GM19452 (cell line): ENCODE measurements around the gene CTSG.
"Not testable (repeated sequence)": the region's sequence is repeated elsewhere in the genome, so short reads cannot be mapped to it uniquely, and the experiment has no call there.

Source experiments
- ATAC-seq: cut with Tn5 transposase; IDR thresholded peaks from one replicate; pipeline ENCODE4 v1.9.1; 2021; ENCODE audit not compliant: unreplicated experiment

CTSG gene

DNA sequence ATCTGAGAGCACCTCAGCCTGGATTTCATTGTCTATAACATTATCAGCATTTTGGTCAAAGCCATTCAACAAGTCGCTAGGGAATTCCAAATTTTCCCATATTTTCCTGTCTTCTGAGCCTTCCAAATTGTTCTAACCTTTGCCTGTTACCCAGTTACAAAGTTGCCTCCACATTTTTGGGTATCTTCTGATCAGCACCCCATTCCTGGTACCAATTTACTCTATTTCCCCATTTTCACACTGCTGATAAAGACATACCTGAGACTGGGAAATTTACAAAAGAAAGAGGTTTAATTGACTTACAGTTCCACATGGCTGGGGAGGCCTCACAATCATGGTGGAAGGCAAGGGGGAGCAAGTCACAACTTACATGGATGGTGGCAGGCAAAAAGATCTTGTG lies 27.0 kb downstream of the CTSG start:
- not testable (repeated sequence) for ATAC-seq

DNA sequence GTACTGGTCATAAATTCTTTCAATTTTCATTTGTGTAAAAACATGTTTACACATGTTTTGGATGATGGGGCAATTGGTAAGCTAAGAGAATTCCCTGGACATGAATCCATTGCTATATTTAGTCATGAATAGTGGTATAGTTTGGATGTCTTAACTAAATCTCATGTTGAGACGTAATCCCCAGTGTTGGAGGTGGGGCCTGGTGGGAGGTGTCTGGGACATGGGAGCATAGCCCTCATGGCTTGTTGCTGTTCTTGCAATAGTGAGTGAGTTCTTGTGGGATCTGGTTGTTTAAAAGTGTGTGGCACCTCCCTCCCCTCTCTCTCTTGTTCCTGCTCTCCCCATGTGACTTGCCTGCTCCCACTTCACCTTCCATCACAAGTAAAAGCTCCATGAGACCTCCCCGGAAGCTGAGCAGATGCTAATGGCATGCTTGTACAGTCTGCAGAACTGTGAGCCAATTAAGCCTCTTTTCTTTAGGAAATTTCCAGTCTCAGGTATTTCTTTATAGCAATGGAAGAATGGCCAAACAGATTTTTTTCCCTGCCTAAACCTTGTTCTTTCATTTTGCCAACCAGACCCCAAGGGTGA lies 33.6 kb downstream of the CTSG start:
- no peak for ATAC-seq

DNA sequence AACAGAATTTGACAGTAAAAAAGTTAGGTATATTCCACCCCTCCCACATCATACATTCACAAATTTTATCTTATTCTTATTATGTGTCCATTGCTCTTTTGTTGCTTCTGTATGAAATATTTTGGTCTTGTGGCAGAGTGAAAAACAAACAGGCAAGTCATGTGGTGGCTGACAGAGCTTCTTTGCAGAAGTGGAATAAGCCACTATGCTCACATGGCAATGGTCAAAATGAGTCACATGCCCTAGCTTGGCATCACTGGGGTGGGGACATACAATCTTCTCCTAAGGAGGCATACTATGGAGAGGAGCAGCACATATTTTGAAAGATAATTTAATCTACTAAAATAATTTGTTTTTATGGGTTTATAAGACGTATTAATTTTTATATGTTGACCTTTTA lies 40.3 kb downstream of the CTSG start:
- no peak for ATAC-seq

DNA sequence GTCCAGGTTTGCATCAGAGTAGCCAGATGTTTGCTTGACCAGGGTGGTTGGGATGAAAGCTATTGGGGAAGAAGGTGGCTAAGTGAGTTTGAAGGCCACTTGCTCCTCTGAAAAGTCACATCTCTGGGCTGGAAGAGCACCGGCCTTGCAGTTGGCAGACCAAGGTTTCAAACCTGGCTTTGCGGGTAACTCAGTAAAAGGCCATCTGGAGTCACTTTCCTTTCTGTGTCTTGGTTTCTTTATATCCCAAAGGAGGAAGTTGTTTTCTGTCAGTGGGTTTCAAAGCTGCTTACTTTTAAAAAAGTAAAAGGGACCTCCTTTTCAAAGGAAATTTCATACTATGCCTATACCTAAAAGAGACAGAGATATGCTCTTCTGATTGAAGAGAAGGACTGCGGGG lies 41.8 kb downstream of the CTSG start:
- ATAC-seq: no peak

DNA sequence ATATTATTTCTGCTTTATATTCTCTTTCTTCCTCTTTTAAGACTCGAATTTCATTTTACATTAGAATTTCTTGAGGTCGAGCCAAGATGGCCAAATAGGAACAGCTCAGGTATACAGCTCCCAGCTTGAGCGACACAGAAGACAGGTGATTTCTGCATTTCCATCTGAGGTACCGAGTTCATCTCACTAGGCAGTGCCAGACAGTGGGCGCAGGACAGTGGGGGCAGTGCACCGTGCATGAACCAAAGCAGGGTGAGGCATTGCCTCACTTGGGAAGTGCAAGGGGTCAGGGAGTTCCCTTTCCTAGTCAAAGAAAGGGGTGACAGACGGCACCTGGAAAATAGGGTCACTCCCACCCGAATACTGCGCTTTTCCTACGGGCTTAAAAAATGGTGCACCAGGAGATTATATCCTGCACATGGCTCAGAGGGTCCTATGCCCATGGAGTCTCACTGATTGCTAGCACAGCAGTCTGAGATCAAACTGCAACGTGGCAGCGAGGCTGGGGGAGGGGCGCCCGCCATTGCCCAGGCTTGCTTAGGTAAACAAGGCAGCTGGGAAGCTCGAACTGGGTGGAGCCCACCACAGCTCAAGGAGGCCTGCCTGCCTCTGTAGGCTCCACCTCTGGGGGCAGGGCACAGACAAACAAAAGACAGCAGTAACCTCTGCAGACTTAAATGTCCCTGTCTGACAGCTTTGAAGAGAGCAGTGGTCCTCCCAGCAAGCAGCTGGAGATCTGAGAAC lies 50.0 kb downstream of the CTSG start:
- not testable (repeated sequence) for ATAC-seq
